GM13976 (cell line): ENCODE results near the gene RPS27L.

Source experiments
- DNase-seq: peaks from one replicate; pipeline ENCODE4 v3.0.0; 2012; ENCODE audit warnings: low spot score
- in situ Hi-C: fragments of 300-500 bp; cut with MboI; formaldehyde crosslinking; loops from one replicate; pipeline ENCODE4 v1.12.0; 2022; ENCODE audit warnings: low sequenced_read_pairs, mixed read lengths, inconsistent platforms; ENCODE audit not compliant: unreplicated experiment
- TF ChIP-seq, protein P1 (sequence below): IDR thresholded peaks from 2 replicates; pipeline ENCODE4 v1.5.1; 2012; ENCODE audit warnings: borderline replicate concordance, mild to moderate bottlenecking; ENCODE audit not compliant: insufficient read depth; ENCODE audit errors: extremely low read depth, missing control alignments, control extremely low read depth

Gene RPS27L

DNA sequence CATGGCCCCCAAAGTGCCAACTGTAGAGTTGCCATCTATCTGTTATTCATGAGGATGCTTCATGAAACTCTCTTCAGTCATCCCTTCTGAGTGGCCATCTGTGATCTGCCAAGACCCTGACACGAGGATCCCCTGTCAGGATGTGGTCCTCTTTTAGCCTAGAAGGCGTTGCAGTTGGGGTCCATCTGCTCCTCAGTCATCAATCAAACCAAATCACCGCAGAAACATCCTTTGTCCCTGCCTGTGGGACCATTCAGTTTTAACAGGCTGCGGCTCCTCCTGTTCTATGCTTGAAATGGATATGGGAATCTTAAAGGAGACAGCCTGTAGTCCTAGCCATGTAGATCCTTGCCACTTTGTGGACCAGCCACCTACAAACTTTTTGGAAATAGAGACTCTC is 5.9 kb upstream of the RPS27L start:
- TF ChIP-seq, protein P1, sequence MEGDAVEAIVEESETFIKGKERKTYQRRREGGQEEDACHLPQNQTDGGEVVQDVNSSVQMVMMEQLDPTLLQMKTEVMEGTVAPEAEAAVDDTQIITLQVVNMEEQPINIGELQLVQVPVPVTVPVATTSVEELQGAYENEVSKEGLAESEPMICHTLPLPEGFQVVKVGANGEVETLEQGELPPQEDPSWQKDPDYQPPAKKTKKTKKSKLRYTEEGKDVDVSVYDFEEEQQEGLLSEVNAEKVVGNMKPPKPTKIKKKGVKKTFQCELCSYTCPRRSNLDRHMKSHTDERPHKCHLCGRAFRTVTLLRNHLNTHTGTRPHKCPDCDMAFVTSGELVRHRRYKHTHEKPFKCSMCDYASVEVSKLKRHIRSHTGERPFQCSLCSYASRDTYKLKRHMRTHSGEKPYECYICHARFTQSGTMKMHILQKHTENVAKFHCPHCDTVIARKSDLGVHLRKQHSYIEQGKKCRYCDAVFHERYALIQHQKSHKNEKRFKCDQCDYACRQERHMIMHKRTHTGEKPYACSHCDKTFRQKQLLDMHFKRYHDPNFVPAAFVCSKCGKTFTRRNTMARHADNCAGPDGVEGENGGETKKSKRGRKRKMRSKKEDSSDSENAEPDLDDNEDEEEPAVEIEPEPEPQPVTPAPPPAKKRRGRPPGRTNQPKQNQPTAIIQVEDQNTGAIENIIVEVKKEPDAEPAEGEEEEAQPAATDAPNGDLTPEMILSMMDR: no peak
- in situ Hi-C loops: no loop called here
- no peak for DNase-seq

DNA sequence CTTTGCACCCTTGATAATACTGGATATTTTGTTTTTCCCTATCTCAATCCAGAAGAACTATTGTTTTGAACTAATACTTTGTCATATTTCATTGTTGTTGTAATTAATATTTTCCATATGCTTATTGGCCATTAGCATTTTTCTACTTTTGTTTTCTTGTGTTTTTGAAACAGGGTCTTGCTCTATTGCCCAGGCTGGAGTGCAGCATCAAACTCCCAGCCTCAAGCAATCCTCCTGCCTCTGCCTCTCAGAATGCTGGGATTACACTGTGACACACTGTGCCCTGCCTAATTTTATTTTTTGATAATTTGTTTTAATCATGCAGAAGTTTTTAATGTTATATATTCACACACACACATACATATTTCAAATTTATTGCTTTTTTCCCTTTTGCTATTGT is 3.4 kb upstream of the RPS27L start:
- in situ Hi-C loops: no loop called here
- TF ChIP-seq, protein P1: no peak

DNA sequence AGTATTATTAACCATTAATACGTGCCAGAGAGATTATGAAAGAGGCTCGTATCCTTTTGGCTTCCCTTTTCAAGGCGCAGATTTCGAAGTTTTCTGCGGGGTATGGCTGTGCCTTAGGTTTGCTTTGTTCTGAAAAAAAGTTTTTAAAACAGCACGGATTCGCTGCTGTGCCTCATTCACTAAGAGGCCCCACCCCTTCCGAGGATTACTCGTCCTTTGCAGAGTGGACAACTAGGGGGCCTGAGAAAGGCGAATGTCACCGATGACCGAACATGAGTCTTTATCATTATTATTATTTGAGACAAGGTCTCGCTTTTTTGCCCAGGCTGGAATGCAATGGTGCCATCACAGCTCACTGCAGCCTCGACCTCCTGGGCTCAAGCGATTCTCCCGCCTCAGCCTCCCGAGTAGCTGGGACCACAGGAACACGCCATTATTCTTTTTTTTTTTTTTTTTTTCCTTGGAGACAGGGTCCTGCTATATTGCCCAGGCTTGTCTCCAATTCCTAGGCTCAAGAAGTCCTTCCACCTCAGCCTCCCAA is 684 bp upstream of the RPS27L start:
- peak; percentile 58 for DNase-seq
- in situ Hi-C loops: no loop called here

More for the DNA sequence above, 3.4 kb upstream of the RPS27L start:
- DNase-seq: no peak

DNA sequence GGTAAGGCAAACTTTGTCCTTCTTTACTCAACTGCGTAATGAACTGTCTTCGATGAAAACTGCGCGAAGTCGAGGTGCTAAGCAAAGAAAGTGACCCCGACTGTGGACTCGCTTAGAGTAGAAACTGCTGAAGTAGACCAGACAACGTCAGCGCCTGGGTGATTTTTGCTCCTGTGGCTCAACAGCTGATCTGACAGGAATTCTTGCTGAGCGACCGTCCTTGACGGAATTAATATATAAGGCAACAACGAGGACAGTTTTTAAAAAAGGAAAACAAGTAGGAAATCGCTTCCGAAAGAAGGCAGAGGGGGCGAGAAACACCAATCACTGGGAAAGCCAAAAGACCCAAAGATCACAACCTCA is 541 bp downstream of the RPS27L start:
- TF ChIP-seq, protein P1: no peak
- DNase-seq: peak; percentile 46
- in situ Hi-C loops: no loop called here

More for the DNA sequence above, 684 bp upstream of the RPS27L start:
- TF ChIP-seq, protein P1: no peak

DNA sequence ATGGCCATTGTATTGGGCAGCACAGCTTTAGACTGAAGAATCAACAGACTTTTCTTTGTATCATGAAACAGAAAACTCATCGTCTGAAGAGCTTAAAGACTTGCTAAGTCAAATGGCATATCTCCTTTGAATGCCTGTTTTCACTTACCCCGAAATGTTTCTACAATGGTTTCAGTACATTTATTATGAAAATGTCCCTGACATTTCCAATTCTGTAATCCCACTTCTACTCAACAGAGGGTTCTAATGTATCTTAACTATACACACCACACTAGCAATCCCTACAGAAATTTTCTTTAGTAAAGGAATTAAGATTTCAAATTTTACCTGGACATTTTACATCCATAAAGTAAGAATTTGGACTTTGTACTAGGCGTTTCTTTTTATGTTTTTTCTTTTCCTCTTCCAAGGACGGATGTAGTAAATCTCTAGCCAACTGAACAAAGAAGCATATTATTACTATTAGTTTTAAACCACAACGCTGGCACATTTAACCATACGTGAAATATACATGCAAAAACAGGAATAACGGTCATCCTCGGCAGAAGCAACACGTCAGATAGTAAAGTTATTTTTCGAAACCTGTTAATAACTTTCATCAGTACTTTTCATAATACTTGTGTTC is 1.1 kb downstream of the RPS27L start:
- TF ChIP-seq, protein P1: no peak
- DNase-seq: peak; percentile 32
- in situ Hi-C loops: no loop called here

DNA sequence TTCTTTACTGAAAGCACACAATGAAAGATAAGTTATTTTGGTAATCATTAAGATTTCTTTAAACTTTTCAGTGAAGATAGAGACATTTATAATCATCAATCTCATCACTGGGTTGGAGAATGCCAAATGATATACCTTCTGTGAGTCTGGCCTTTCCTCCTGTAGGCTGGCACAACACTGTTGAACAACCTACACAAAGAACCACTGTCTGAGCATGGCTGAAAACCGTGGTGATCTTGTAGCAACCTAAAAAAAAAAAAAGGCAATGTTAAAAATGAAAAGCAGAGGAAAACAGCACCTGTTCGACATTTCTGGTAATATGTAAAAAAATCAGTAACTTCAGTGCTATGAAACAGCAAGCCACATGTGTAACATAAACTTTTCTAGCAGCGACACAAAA is 1.8 kb downstream of the RPS27L start:
- no peak for DNase-seq
- in situ Hi-C loops: no loop called here
- TF ChIP-seq, protein P1: no peak
